HG02938 (cell line): ENCODE measurements around the gene RPL3.

Experiments
- ATAC-seq: cut with Tn5 transposase; IDR thresholded peaks from one replicate; pipeline ENCODE4 v1.9.1; 2021; ENCODE audit warnings: mild to moderate bottlenecking, moderate library complexity; ENCODE audit not compliant: unreplicated experiment

Gene RPL3

DNA sequence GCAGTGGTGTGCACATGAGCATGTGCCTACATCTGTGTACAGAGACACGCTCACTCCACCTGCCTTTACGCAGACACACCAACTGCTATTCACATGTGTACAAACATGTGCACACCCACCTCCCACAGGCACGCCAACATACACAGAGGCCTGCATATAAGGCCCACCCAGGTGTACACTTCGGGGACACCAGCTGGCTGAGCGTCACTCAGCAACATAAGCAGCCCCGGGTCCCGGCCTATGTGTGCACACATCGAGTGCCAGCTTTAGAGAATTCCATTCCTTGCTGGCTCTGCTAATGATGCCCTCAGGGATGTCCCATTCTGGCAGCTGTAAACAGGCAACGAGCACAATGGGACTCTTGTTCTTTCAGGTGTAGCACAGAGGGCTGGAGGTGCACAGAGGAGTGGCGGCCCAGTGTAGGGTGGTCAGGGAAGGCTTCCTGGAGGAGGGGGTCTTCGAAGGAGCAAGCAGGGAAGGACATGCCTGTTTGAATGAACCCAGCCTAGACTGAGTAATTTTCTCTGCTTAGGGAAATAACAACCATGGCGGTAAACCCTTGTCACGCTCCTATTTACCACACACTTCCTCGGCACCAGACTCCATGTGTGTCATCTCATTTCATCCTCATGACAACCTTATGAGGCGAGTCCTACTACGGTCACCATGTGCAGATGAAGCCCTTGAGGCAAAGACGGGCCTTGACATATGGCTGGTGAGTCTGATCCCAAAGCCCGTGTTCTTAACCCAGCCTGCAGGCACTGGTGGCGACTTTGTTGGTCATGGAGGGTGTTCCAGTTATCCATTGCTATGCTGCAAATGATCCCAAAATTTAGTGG lies 35.1 kb downstream of the RPL3 start:
- ATAC-seq = no peak

DNA sequence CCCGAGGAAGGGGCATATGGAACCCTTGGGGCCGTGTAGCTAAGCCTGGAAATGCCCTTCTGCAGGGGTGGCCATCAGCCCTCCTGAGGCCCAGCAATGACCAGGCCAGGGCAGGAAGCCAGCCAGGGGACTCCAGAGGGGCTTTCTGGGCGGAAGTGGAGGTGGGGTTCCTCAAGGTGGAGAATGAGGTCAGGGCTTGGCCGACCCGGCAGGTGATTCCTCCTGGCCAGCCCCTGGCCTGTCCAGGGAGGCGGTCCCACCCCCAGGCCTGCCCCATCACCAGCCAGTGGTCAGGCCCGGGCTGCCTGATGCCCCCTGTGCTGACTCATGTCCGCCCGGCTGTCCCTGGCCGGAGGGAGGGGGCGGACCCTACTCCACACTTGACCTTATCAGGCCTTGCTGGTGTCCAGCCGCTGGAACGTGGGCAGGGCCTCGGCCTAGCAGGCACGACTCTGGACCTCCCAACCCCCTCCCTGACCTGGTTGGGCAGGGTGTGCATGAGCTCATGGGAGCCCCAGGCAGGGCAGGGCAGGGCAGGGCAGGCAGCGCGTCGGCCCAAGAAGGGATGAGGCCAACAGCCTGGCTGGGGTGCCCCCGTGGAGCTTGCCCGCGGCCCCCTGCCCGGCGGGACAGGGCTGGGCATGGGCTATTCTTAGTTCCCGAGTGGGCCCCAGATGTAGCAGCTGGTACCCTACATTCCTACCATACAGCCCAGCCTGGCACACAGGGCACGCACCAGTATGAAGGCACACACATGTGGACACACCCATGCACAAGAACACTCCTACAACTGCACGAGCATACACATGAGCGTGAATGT lies 35.9 kb downstream of the RPL3 start:
- ATAC-seq = no peak

DNA sequence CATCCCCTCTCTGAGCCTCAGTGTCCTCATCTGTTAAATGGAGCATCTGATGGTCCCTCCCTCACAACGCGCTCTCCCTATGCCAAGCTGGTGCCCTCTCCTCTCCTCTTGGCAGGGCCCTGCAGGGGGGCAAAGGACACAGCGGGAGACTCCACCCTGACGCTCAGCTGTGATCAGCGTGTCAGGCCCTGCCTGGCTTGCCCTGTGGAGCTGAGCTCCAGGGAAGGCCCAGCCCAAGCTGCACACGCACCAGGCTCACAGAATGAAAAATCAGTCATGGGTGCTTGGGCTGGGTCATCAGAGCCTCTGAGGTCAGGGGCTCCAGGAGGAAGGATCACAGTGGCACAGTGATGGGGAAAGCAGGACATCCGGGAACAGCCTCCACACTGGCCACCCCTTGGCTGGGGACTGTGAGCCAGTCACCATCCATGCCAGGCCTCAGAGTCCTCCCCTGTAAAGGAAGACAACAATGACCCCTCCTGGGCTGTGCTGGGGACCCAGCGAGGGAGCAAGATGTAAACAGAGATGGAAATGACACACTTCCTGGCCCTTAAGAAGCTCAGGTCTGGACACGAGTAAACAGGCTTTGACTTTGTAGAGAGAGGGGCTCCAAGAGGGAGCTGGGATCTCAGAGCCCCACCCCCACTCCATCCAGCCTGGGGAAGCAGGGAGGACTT lies 36.6 kb downstream of the RPL3 start:
- ATAC-seq = no peak

DNA sequence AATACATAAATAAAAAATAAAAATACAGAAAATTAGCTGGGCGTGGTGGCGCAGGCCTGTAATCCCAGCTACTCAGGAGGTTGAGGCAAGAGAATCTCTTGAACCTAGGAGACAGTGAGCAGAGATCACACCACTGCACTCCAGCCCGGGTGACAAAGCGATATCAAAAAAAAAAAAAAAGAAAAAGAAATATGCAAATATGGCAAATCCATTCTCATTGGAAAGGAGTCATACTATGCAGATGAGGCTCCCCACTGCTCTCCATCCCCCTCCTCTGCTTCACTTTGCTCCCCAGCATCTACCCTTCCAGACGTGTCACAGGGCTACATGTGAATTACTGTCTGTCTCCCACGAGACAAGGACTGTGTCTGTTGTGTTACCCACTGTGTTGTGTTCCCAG lies 38.3 kb downstream of the RPL3 start:
- ATAC-seq = no peak

DNA sequence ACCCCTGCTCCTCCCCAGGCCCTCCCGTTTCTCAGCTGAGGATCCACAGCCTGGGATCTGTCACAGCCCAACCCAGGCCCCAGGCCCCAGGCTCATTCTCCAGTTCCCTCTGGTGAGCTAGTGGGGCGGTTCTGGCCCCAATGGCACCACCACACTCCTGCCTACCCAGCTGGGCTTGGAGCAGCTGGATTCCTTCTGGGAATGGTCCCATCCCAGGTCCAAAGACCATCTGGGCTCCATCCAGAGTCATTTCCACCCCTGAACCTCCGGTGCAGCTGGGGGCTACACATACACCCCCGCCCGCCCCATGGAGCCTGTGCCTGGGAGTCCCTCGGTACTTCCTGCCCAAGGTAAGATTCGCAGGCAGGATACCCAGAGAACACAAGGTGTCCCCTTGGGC lies 39.2 kb downstream of the RPL3 start:
- ATAC-seq = no peak

DNA sequence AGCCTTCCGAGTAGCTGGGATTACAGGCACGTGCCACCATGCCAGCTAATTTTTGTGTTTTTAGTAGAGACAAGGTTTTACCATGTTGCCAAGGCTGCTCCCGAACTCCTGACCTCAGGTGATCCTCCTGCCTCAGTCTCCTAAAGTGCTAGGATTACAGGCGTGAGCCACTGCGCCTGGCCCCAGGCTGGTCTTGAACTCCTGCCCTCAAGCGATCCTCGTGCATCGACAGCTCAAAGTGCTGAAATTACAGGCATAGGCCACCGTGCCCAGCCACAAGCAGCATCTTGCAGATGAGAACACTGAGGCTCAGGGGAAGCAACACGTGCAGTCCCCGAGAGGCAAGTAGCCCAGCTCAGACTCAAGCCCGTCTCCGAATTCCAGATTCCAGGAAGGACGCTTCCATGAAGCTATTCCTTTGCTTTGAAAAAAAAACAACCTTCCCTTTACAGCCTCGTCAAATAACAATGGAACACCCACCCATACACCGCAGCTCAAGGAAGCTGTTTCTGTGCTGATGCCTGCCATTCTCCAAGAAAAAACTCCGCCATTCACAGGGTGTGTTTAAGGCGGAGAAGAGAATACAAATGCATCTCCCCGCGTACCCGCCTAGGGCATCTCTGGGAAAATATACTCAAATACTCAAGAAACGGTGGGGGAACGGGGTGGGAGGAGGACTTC lies 40.1 kb downstream of the RPL3 start:
- no peak for ATAC-seq

DNA sequence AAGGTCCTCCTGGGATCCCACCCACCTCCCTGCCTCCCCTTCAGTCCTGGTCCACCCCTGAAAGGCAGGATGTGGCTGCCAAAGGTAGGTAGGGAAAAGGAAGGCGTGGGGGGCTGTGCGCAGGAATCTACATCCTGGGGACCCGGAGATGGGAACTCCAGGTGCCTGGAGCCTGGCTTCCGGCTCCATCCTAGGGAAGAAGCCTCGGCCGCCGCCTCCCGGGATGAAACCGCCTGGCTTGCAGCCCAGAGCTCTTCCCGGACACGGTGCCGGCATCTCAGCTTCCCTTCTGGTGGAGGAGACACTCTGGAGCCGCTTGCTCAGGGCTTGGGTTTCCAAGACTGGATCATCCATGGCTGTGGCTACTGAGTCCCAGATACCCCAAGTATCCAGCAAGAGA lies 41.4 kb downstream of the RPL3 start:
- no peak for ATAC-seq

DNA sequence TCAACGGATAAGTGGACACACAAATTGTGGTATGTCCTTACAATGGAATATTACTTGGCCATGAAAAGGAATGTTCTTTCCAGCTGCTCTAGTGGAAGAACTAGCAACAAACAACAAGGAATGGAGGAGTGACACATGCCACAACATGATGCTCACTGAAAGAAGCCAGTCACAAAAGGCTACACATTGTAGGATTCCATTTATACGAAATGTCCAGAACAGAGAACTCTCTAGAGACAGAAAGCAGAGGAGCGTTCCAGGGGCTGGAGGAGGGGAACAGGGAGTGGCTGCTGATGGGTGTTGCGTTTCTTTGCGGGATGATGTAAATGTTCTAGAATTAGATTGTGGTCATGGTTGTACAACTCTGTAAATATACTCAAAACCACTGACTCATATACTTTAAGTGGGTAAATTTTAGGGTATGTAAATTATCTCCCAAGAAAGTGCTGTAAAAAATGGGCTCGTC lies 42.2 kb downstream of the RPL3 start:
- ATAC-seq = no peak

DNA sequence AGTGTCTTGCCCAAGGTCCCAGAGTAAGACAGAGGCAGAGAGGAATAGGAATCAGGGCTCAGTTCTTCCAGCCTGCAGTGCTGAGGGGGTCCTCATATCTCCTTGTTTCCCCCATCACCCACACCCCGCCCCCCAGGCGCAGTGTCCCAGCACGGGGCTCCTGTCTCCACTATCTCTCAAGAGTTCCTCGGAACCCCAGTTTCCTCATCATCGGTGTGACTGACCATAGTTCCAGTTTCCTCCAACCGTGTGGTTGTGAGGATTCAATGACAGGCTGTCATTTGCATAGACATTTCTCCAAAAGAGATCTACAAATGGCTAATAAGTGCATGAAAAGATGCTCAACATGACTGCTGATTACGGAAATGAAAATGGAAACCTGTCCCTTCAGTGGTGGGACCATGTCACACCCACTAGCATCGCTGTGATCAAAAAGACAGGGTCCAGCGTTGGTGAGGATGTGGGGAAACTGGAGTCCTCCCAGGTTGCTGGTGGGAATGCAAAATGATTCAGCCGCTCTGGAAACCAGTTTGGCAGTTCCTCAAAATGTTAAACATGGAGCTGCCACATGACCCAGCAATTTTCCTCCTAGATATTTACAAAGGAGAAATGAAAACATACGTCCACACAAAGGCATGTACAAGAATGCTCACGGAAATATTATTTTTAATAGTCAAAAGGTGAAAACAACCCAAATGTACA lies 42.8 kb downstream of the RPL3 start:
- no peak for ATAC-seq

DNA sequence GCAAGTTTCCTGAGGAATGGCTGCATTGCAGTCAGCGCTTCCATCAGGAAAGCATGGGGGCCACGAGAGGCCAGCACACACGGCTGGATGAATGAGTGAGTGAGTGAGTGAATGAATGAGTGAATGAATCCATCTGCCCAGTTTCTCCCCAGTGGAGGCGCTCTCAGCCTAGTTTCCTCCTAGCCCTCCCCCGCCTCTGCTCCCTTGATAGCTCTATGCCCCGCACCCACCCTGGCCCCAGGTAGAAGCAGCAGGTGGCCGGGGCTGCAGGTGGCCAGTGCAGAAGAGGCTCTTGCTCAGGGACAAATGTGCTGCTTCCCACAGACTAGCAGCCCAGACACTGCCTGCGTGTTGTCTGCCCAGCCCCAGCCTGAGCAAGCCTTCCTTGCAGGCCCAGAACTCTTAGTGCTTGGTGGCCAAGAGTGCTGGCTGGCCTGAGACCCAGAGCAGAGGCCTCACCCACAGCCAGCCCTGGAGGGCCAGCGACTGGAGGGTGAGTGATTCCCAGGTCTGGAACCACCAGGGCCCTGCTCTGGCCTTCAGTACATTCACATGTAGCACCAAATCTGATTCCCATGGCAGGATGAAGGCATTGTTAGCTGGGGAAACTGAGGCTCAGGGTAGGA lies 43.5 kb downstream of the RPL3 start:
- no peak for ATAC-seq

DNA sequence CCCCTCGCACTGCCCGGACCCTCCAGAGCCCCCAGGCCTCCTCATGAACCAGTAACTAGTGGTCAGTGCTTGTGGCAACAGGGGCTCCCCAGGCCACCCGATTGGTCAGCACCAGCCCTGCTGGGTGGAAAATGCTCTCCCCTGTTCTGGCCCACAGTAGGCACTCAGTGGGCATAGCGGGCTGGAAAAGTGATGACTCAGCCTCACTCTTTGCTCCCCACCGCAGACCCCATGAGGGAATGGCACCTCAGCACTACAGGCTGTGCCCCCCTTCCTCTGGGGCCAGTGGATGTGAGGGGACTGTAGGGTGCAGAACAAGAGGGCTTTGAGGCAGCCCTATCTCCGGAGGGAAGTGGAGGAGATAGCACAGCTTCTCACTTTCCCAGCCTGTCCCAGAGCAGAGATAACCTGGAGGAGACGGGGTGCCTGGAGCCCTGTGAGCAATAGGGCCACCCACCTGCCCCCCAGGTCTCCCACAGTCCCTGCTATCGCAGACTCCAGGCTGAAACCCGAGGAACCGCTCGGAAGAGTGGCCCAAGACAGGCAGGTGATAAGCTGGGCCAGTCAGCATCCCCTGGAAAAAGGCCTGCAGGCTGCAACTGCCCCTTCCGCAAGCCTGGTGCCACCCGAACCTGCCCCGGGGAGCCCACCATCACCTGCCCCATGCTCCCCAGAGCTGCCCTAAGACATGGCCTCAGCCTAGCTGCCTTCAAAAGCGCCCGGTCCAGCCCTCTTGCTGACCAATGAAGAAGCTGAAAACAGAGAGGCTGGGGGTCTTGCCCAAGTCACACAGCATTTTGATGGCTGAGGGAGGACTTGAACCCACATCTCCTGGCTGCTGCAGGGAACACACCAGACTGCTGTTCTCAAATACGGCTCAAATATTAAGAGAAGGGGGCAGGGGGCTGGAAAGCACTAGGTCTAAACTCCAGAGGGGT lies 45.2 kb downstream of the RPL3 start:
- ATAC-seq = no peak

DNA sequence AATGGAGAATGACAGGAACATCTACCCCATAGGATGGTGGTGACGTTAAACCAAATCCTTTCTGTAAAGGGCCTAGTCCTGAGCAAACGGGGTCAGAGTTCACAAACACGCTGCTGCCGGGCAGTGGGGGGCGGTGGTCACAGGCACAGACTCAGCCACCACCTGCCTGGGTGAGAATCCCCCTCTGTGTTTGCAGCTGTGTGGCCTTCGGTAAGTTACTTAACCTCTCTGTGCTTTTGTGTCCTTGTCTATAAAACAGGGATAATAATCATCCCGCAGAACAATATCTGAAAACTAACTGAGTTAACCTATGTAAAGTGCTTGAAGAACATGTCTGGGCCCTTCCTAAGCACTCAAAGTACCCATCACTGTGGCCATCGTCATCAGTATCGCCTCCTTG lies 48.6 kb downstream of the RPL3 start:
- no peak for ATAC-seq

DNA sequence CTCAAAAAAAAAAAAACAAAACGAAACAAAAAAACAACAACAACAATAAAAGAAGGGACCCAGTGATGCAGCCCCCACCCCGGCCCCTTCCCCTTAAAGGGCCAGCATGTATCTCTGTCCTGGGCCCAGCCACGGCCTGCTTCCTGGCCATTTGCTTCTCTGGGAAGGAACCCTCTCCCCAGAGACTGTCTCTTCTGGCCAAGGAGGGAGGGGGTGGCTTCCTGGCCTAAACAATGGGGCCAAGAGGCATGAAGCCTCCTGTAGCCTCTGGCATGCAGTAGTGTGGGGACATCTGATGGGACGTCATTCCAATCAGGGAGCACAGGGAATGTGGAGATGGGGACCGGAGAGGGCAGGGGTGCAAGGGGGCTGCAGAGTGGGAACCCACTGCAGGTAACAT lies 49.1 kb downstream of the RPL3 start:
- ATAC-seq = no peak

DNA sequence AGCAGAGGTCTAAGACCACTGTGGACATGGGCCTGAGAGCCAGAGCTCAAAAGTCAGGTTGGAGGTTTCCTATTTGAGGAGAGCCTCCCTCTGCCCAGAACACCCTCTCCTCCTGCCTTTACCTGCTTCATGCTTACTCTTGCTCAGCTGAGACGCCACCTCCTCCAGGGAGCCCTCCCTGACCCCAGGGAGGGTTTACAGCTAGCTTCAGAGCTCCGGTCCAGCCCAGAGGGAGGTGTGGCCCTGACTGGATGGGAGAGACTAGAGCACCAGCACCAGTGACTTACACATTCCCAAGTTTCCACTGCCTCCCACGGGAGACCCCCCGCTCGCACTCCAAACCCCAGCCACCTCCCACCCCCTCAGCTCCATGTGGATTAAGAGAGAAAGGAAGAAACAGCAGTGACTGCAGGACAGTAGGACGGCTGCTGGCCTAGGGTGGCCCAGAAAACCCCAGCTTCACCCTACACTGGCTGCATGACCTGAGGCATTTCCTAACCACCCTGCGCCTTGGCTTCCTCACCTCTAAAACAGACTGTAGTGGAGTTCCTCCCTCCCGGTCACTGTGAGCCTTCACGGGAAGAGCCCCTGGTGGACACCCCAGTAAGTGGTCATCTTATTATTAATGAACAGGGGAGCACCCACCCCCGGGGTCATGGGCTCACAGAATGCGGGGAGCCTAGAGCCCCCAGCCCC lies 50.2 kb downstream of the RPL3 start:
- ATAC-seq = no peak

DNA sequence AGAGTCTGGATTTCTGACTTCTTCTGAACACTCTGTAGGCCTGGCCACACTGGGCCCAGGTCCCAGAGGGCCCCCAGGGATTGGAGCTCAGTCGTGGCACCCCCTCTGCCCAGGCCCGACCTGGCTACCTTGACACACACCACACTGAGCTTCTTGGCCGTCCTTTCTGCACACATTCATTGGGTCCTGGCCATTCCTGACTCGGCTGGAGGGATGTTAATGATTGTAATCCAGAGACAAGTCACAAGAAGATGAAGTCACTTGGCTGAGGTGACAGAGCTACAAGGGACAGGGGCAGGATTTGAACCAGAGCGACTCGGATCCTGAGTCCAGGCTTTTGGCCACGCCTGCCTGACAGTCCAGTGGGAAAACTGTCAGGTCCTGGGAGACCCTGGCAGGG lies 50.8 kb downstream of the RPL3 start:
- ATAC-seq = no peak

DNA sequence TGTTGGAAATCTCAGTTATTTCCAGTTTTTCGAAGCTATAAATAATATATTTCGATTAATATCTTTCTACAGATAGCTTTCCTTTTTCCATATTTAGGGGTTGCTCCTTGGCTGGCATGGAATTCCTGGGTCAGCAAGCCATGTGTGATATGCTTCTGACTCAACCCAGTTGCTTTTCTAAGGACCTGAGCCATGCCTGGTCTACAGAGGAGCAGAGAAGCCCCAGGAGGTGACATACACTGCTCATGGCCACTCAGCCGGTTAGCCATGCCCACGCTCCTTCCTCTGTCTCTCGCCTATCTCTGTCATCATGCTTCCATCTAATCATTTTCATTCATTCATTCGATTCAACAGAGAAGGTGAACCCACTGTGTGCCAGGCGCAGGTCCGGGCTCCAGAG lies 51.4 kb downstream of the RPL3 start:
- no peak for ATAC-seq

DNA sequence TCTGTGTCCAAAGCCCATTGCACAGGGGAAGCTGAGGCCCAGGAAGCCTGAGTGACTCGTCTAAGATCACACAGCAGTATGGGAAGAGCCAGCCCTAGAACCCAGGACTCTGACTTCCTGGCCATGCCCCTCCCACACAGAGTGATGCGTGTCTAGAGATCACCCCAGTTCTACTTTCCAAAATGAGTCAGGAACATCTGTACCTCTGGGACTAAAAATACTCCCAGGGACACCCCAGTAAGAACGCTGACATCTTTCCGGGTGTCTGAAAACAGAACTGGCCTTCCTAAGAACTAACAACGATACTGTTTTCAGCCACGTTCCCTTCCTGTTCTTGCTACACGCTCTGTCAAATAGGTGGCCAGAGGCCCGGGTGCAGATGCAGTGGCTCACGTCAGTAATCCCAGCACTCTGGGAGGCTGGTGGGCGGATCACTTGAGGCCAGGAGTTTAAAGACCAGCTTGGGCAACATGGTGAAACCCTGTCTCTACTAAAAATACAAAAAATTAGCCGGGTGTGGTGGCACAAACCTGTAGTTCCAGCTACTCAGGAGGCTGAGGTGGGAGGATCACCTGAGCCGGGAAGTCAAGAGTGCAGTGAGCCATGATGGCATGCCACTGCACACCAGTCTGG lies 52.9 kb downstream of the RPL3 start:
- no peak for ATAC-seq
